Measurements from ENCODE around the gene BGN. TPM values are rescaled to one million over a fixed set of nuclear protein-coding genes. Genes with fewer than 3 reads are reported as not detected.

Gene BGN
- total RNA-seq, 1 experiment from 2014 or later: 0.37 TPM

DNA sequence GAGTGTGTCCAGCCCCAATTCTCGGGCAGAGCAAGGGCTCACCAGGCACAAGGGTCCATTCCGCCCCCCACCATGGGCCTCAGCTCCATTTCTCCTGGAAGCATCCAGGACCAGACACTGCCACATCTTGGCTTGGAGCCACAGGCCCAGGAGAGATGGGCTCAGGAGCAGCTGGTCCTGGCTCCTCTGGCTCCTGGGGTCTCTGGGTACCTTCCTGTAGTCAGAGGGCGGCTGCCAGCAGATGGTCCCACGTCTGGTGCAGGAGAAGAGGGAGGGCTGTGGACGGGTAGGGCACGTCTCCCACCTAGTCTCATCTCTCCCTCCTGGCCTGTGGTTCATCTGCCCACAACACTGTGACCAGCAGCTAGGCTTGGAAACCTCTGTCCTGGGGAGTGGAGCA is 30.7 kb downstream of the BGN start:
- Histone ChIP-seq H3K9me3 (ENCODE audit: control insufficient read depth in 1 of 2, insufficient read depth in 1 of 2, low read depth in 1 of 2, low read length in 2 of 2) (no peaks in the 10 kb centered on the region), H3K36me3 (ENCODE audit: control insufficient read depth in 1 of 2, insufficient read depth in 2 of 2, low read length in 2 of 2) (no peaks in the 10 kb centered on the region), H3K27me3 (ENCODE audit: insufficient read depth, low read length) (no peaks in the 10 kb centered on the region), H3K27ac (ENCODE audit: low read depth, low read length) (no peak overlapping the region), H3K4me2 (ENCODE audit: low read length) (no peak overlapping the region), H4K20me1 (ENCODE audit: insufficient read depth) (no peaks in the 10 kb centered on the region), H2AFZ (ENCODE audit: low read depth, low read length, poor library complexity, severe bottlenecking) (no peak overlapping the region), H3K4me1 (ENCODE audit: control insufficient read depth in 1 of 2, insufficient read depth in 2 of 2, low read length in 2 of 2) (no peaks in the 10 kb centered on the region), H3K9me2 (ENCODE audit: insufficient read depth) (no peaks in the 10 kb centered on the region), H3K9ac (ENCODE audit: low read length) (no peak overlapping the region), H3K4me3 (replicated peaks in 1 of 2; ENCODE audit: low read depth in 1 of 2, low read length in 2 of 2) (no peak overlapping the region), H3K79me2 (ENCODE audit: insufficient read depth, low read length) (no peaks in the 10 kb centered on the region)
- ChIA-PET POLR2A (no interaction called here), RAD21 (ENCODE audit: low non-redundant PET in 1 of 2, low total read pairs in 2 of 2, uncharacterized antibody in 2 of 2, unreplicated experiment in 2 of 2) (no interaction called here), CTCF (no interaction called here)
- no TSS peak for BruUV-seq (replicated peaks)
- no peak for ATAC-seq
- TF ChIP-seq TCF7L2 (IDR thresholded peaks at IDR 0.05; ENCODE audit: borderline replicate concordance, extremely low read depth, insufficient read depth, insufficient read length): no peak
- TF ChIP-seq POLR2A (IDR thresholded peaks at IDR 0.05; ENCODE audit: borderline replicate concordance, extremely low read depth, insufficient read depth, insufficient read length): no peak
- no peak for TF ChIP-seq CBX3 (IDR thresholded peaks at IDR 0.05; ENCODE audit: low read depth)
- no peak for TF ChIP-seq ZBTB33 (IDR thresholded peaks at IDR 0.05; ENCODE audit: extremely low read depth, insufficient replicate concordance, low read length)
- no peak for TF ChIP-seq JUND (IDR thresholded peaks at IDR 0.05)
- no peak for TF ChIP-seq ELF1 (IDR thresholded peaks at IDR 0.05; ENCODE audit: borderline replicate concordance, low read depth)
- no peak for TF ChIP-seq RAD21 (IDR thresholded peaks at IDR 0.05; ENCODE audit: low read depth)
- TF ChIP-seq SRF (IDR thresholded peaks at IDR 0.05; ENCODE audit: low read depth): no peak
- TF ChIP-seq, protein P1, sequence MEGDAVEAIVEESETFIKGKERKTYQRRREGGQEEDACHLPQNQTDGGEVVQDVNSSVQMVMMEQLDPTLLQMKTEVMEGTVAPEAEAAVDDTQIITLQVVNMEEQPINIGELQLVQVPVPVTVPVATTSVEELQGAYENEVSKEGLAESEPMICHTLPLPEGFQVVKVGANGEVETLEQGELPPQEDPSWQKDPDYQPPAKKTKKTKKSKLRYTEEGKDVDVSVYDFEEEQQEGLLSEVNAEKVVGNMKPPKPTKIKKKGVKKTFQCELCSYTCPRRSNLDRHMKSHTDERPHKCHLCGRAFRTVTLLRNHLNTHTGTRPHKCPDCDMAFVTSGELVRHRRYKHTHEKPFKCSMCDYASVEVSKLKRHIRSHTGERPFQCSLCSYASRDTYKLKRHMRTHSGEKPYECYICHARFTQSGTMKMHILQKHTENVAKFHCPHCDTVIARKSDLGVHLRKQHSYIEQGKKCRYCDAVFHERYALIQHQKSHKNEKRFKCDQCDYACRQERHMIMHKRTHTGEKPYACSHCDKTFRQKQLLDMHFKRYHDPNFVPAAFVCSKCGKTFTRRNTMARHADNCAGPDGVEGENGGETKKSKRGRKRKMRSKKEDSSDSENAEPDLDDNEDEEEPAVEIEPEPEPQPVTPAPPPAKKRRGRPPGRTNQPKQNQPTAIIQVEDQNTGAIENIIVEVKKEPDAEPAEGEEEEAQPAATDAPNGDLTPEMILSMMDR (IDR thresholded peaks at IDR 0.05 in 2 of 3, conservative IDR thresholded peaks at IDR 0.05 in 1 of 3; ENCODE audit: borderline replicate concordance in 1 of 3, insufficient read depth in 1 of 3, low read depth in 2 of 3, low read length in 2 of 3): no peak
- no peak for TF ChIP-seq FOSL1 (IDR thresholded peaks at IDR 0.05; ENCODE audit: low read depth)
- no peak for TF ChIP-seq SP1 (IDR thresholded peaks at IDR 0.05; ENCODE audit: low read depth)
- intact Hi-C loops (cut with micrococcal nuclease): no loop called here
- no peak for DNase-seq (ENCODE audit: low read depth, low spot score)

Data from HCT116 (cell line).